Measurements from ENCODE around the gene NOSTRIN. TPM values are rescaled to one million over a fixed set of nuclear protein-coding genes. Genes with fewer than 3 reads are reported as not detected.
"Not testable (repeated sequence)": the region's sequence is repeated elsewhere in the genome, so short reads cannot be mapped to it uniquely, and the experiment has no call there.

Gene NOSTRIN, protein sequence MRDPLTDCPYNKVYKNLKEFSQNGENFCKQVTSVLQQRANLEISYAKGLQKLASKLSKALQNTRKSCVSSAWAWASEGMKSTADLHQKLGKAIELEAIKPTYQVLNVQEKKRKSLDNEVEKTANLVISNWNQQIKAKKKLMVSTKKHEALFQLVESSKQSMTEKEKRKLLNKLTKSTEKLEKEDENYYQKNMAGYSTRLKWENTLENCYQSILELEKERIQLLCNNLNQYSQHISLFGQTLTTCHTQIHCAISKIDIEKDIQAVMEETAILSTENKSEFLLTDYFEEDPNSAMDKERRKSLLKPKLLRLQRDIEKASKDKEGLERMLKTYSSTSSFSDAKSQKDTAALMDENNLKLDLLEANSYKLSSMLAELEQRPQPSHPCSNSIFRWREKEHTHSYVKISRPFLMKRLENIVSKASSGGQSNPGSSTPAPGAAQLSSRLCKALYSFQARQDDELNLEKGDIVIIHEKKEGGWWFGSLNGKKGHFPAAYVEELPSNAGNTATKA
- 10 to 100 TPM; 11.8 to 20.4 TPM for total RNA-seq
- 10 to 100 TPM; 11.4 to 16.0 TPM for polyA plus RNA-seq (ENCODE audit: insufficient read length in 2 of 2)
- long read RNA-seq, donor 1, partial matches to known transcripts, result 0 of 2 reads
- long read RNA-seq, donor 1, other reads (novel, unspliced or antisense), result 0 of 2 reads
- long read RNA-seq, donor 2, partial matches to known transcripts, result 0 of 6 reads
- long read RNA-seq, donor 2, other reads (novel, unspliced or antisense), result 6 of 6 reads
- long read RNA-seq, donor 3, result 0 reads
- long read RNA-seq, donor 4, partial matches to known transcripts, result 7 of 39 reads
- long read RNA-seq, donor 4, other reads (novel, unspliced or antisense), result 28 of 39 reads

DNA sequence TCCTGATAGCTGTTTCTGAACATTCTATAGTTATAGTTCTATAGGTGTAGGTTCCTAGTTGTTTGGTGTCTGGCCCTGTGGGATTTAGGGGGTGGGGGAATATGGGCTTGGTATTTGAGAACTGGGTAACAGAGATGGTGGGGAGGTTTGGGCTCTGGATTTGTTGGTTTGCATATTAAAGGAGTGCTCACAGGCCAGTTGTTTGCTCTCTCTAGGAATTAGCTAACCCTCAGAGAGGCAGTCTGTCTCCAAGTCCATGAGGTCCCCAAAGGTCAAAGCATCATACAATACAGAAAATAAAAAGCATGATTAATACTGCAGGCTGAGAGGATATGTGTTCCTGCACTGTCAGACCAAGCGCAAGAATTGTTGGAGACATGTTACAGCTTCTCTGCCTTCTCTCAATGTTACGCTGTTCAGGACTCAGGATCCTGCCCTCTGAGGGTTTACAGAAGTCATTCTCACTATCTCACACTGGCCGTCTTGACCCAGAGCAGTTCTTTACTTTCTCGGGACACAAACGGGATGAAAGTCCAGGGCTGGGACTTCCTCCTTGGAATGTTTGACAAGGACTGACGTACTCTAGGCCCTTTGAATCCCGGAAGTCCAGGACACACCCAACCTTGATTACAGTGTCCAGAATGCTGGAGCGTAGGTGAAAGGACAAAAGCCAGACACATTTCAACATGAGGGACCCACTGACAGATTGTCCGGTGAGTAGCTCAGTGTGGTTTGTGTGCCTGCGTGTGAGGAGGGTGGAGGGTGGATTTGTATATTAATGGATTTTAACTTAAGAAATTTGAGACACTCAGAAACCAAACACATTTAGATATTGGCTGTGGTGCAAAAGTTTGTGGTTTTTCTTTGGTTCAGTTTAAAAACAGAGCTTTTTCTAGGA, at the start of gene NOSTRIN:
NOSTRIN (plus strand) TSS at position 677 of the 898 bp plus-strand sequence; CDS start at position 687, 10 bp downstream.
- 68% methylated on average over 8 of the region's 10 CpGs for WGBS (ENCODE audit: insufficient coverage)
- Histone ChIP-seq H3K9me3 (ENCODE audit: control insufficient read depth, insufficient read depth, low read length) (no peaks in the 10 kb centered on the region), H3K36me3 (ENCODE audit: control insufficient read depth, insufficient read depth, low read length) (no peaks in the 10 kb centered on the region), H3K4me1 (ENCODE audit: control insufficient read depth, insufficient read depth, low read length) (no peaks in the 10 kb centered on the region), H3K27ac (ENCODE audit: low read depth, low read length) (peak within 1 kb of the TSS; percentile 12), H3K27me3 (ENCODE audit: control insufficient read depth, insufficient read depth, low read length) (no peaks in the 10 kb centered on the region), H3K4me3 (ENCODE audit: low read depth, low read length) (no peak within 1 kb of the TSS)
- no peak for DNase-seq (ENCODE audit: low read depth in 4 of 6, low spot score in 6 of 6)

DNA sequence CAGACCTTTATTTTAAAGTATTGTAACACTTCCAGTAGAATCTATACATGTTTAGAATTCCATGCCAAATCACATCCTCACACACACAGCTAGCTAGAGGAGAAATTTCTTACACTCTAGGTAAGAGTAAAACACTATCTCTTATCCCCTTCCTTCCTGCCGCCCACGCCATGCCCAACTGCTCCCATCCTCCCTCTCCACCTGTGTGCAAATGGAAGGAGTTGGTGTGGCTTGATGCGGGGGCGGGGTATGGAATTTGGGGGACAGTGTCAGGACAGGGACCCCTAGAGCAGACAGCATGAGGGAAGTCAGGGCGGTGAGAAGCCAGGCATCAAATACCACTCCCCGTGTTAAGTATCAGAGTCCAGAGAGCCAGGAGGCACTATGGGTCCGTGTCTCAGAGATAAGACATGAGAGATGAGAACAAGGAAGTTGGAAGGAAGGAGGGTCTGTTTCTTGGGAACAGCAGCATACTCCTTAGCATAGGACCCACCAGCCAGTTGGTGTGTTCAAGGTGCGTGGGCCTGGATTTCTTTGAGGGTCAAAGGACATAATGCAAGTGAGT, 48.6 kb upstream of the NOSTRIN start:
- no peaks in the 10 kb centered on the region for H3K27me3 ChIP-seq (ENCODE audit: control insufficient read depth, insufficient read depth, low read length)
- H3K4me1 ChIP-seq (ENCODE audit: control insufficient read depth, insufficient read depth, low read length), result peaks cover 2% of the 10 kb centered on the region
- H3K4me3 ChIP-seq (ENCODE audit: low read depth, low read length), result no peak overlapping the region
- no peak overlapping the region for H3K27ac ChIP-seq (ENCODE audit: low read depth, low read length)
- DNase-seq (ENCODE audit: low read depth in 4 of 6, low spot score in 6 of 6), result no peak
- WGBS (ENCODE audit: insufficient coverage), result 90% methylated on average over 3 of the region's 8 CpGs
- no peaks in the 10 kb centered on the region for H3K9me3 ChIP-seq (ENCODE audit: control insufficient read depth, insufficient read depth, low read length)
- no peaks in the 10 kb centered on the region for H3K36me3 ChIP-seq (ENCODE audit: control insufficient read depth, insufficient read depth, low read length)

DNA sequence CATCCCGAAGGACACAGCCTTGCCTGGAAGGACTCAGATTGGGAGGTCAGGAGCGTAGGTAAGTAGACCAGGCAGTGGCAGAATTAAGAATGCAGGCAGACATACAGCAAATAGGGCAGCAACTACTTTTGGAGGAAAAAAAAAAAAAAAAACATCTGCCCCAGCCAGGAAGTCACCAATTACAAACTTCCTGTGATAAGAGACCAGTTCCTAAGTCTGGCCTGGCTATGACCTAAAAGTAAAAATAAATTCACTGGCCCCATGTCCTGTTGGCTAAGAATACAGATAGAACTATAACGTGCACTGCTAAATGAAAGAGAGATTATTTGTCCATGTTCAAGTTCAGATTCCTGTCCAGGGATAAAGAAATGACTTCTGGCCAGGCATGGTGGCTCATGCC, 45.2 kb upstream of the NOSTRIN start:
- no peak overlapping the region for H3K4me3 ChIP-seq (ENCODE audit: low read depth, low read length)
- no peaks in the 10 kb centered on the region for H3K27me3 ChIP-seq (ENCODE audit: control insufficient read depth, insufficient read depth, low read length)
- H3K9me3 ChIP-seq (ENCODE audit: control insufficient read depth, insufficient read depth, low read length), result no peaks in the 10 kb centered on the region
- no peaks in the 10 kb centered on the region for H3K36me3 ChIP-seq (ENCODE audit: control insufficient read depth, insufficient read depth, low read length)
- no peak overlapping the region for H3K27ac ChIP-seq (ENCODE audit: low read depth, low read length)
- DNase-seq (ENCODE audit: low read depth in 4 of 6, low spot score in 6 of 6), result no peak
- H3K4me1 ChIP-seq (ENCODE audit: control insufficient read depth, insufficient read depth, low read length), result no peaks in the 10 kb centered on the region
- 100% methylated on average over 1 of the region's 3 CpGs for WGBS (ENCODE audit: insufficient coverage)

DNA sequence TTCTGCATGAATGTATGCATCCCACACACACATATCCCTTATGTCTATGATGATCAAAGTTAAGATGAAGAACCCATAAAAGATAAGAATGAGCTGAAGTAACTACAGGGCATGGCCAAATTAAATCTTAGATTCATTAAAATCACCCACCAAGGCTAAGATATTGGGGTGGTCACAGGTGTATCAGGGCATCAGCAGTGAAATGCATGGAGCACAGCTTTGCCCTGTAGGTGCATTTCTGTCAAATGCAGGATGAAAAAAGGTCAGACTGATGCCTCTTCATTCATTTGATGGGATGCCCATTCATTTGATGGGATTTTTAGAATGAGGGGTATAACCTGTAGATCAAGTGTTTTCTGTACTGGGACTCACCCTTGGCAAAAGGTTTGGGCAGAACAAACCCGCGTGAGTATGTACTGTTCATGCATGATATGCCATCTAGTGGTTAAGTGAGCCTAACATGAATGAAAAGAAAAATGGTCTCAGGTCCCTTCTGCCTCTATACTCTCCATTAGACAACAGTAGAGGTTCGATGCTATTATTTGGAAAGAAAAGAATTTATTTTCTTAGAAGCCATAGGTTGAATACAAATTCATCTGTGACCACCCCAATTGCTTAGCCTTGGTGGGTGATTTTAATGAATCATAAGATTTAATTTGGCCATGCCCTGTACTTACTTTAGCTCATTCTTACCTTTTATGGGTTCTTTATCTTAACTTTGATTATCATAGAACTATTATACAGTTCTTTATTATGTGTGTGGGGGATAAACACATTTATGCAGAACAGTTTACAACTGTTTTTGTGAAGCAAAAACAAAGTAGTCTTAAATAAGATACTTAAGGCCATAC, 43.2 kb upstream of the NOSTRIN start:
- H3K4me3 ChIP-seq (ENCODE audit: low read depth, low read length), result no peak overlapping the region
- DNase-seq (ENCODE audit: low read depth in 4 of 6, low spot score in 6 of 6), result peak in 5 of 6 donors; percentile 19 to 86 (median 24)

DNA sequence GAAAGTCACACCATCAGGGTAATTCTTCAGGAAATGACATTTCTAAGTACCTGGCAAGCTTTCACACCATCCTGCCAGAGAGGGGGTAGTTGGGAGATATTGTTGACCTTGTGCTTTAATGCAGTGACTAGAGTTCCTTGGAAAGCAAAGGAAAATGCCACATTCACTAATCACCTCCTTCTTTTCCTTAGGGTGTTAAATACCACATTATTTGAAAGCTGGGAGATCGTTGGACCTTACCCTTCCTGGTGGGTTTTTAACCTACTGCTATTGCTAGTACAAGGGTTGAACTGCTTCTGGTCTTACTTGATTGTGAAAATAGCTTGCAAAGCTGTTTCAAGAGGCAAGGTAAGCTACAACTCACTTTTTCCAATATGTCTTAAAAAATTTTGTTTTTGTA, 37.0 kb upstream of the NOSTRIN start:
- Histone ChIP-seq H3K27me3 (ENCODE audit: control insufficient read depth, insufficient read depth, low read length) (no peaks in the 10 kb centered on the region), H3K4me1 (ENCODE audit: control insufficient read depth, insufficient read depth, low read length) (no peaks in the 10 kb centered on the region), H3K9me3 (ENCODE audit: control insufficient read depth, insufficient read depth, low read length) (no peaks in the 10 kb centered on the region), H3K27ac (ENCODE audit: low read depth, low read length) (no peak overlapping the region), H3K36me3 (ENCODE audit: control insufficient read depth, insufficient read depth, low read length) (peaks cover 8% of the 10 kb centered on the region), H3K4me3 (ENCODE audit: low read depth, low read length) (no peak overlapping the region)
- no CpG with 5 or more reads among the region's 1 CpG for WGBS (ENCODE audit: insufficient coverage)
- DNase-seq (ENCODE audit: low read depth in 4 of 6, low spot score in 6 of 6), result no peak

More for the DNA sequence above, 43.2 kb upstream of the NOSTRIN start:
- Histone ChIP-seq H3K36me3 (ENCODE audit: control insufficient read depth, insufficient read depth, low read length) (no peaks in the 10 kb centered on the region), H3K9me3 (ENCODE audit: control insufficient read depth, insufficient read depth, low read length) (no peaks in the 10 kb centered on the region), H3K27me3 (ENCODE audit: control insufficient read depth, insufficient read depth, low read length) (no peaks in the 10 kb centered on the region), H3K4me1 (ENCODE audit: control insufficient read depth, insufficient read depth, low read length) (no peaks in the 10 kb centered on the region), H3K27ac (ENCODE audit: low read depth, low read length) (no peak overlapping the region)
- no CpG with 5 or more reads among the region's 3 CpGs for WGBS (ENCODE audit: insufficient coverage)

DNA sequence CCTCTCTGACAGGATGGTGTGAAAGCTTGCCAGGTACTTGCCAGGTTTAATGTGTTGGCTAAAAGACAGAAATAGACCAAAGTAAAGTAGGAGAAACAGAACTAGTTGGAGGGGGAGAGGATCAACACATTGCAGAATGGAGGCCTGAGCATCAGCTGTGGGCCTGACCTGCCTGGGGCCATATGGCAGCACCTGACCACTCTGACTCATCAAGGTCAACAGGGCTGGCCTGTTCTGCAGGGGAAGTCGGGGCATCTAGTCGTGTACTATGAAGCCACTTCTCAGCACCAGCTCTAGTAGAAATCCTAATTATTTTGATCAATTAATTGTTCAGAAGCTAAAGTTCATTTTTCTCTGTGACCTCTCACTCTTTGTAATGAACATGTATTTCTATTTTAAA, 35.8 kb upstream of the NOSTRIN start:
- WGBS (ENCODE audit: insufficient coverage), result 80% methylated on average over 2 of the region's 2 CpGs
- no peaks in the 10 kb centered on the region for H3K27me3 ChIP-seq (ENCODE audit: control insufficient read depth, insufficient read depth, low read length)
- no peaks in the 10 kb centered on the region for H3K9me3 ChIP-seq (ENCODE audit: control insufficient read depth, insufficient read depth, low read length)
- H3K36me3 ChIP-seq (ENCODE audit: control insufficient read depth, insufficient read depth, low read length), result peaks cover 8% of the 10 kb centered on the region
- H3K4me1 ChIP-seq (ENCODE audit: control insufficient read depth, insufficient read depth, low read length), result no peaks in the 10 kb centered on the region
- DNase-seq (ENCODE audit: low read depth in 4 of 6, low spot score in 6 of 6), result no peak
- H3K27ac ChIP-seq (ENCODE audit: low read depth, low read length), result no peak overlapping the region
- H3K4me3 ChIP-seq (ENCODE audit: low read depth, low read length), result no peak overlapping the region

DNA sequence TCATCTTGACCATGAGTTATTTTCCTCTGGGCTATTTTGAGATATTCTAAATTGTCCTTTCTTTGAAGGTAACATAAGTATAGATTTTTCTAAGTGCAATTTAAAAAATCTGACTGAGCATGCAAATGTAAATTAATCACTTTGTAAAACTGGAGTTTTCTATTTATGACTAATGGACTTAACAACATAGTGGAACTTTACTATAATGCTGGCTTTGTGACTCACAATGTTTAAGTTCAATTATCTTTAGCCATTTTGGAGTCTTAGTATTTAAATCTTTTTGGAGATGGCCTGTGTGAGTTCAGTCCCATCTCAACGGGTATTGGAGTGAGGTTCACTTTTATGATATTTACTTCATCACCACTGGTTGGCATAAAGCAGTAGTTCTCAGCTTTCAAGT, 35.2 kb upstream of the NOSTRIN start:
- no peak for DNase-seq (ENCODE audit: low read depth in 4 of 6, low spot score in 6 of 6)
- no peaks in the 10 kb centered on the region for H3K4me1 ChIP-seq (ENCODE audit: control insufficient read depth, insufficient read depth, low read length)
- no peak overlapping the region for H3K27ac ChIP-seq (ENCODE audit: low read depth, low read length)
- WGBS (ENCODE audit: insufficient coverage), result no CpG with 5 or more reads among the region's 1 CpG
- H3K9me3 ChIP-seq (ENCODE audit: control insufficient read depth, insufficient read depth, low read length), result no peaks in the 10 kb centered on the region
- no peak overlapping the region for H3K4me3 ChIP-seq (ENCODE audit: low read depth, low read length)
- H3K36me3 ChIP-seq (ENCODE audit: control insufficient read depth, insufficient read depth, low read length), result peaks cover 8% of the 10 kb centered on the region
- H3K27me3 ChIP-seq (ENCODE audit: control insufficient read depth, insufficient read depth, low read length), result no peaks in the 10 kb centered on the region

DNA sequence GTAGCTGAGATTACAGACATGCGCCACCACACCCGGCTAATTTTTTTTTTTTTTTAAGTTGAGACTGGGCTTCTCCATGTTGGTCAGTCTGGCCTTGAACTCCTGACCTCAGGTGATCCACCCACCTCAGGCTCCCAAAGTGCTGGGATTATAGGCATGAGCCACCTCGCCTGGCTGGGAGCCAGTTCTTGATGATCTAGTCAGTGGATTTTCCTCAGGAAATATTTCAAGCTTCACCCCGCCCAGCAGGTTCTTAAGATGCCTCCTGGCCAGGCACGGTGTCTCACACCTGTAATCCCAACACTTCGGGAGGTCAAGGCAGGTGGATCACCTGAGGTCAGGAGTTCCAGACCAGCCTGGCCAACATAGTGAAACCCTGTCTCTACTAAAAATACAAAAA, 34.1 kb upstream of the NOSTRIN start:
- 95% methylated on average over 4 of the region's 6 CpGs for WGBS (ENCODE audit: insufficient coverage)
- H3K9me3 ChIP-seq (ENCODE audit: control insufficient read depth, insufficient read depth, low read length); H3K4me3 ChIP-seq (ENCODE audit: low read depth, low read length); H3K27me3 ChIP-seq (ENCODE audit: control insufficient read depth, insufficient read depth, low read length); DNase-seq (ENCODE audit: low read depth in 4 of 6, low spot score in 6 of 6); H3K4me1 ChIP-seq (ENCODE audit: control insufficient read depth, insufficient read depth, low read length); H3K36me3 ChIP-seq (ENCODE audit: control insufficient read depth, insufficient read depth, low read length); H3K27ac ChIP-seq (ENCODE audit: low read depth, low read length): not testable (repeated sequence)

All from spinal cord (tissue), 10 donors.